Keratinocyte (primary cell): ENCODE results near the gene STRN4. TPM values are rescaled to one million over a fixed set of nuclear protein-coding genes. Genes with fewer than 3 reads are reported as not detected.

ENCODE experiments used
- DNase-seq: peaks from one replicate; pipeline ENCODE4 v3.0.0-alpha.2; 2011; ENCODE audit warnings: low read depth, missing footprints, low spot score
- FAIRE-seq: peaks from 2 replicates; lab custom pipeline; 2011; peaks lifted over from hg19 to GRCh38; lab: Jason Lieb, UNC
- H2AFZ ChIP-seq: 2 replicates; pipeline ENCODE4 v1.6.0; 2012; ENCODE audit warnings: low read length, control low read depth, inconsistent platforms; ENCODE audit not compliant: control insufficient read depth
- H3K27ac ChIP-seq: 2 replicates; pipeline ENCODE4 v1.5.1; 2011; ENCODE audit warnings: low read length; ENCODE audit not compliant: control insufficient read depth, insufficient read depth
- H3K27me3 ChIP-seq: 3 replicates; pipeline ENCODE4 v1.6.0; 2011; ENCODE audit warnings: low read length; ENCODE audit not compliant: control insufficient read depth, insufficient read depth; ENCODE audit errors: extremely low read depth
- H3K36me3 ChIP-seq, 2 experiments: 2 replicates in 1 of 2; 3 replicates in 1 of 2; pipeline ENCODE4 v1.5.1; 2011; ENCODE audit warnings: low read length in 2 of 2, mild to moderate bottlenecking in 1 of 2; ENCODE audit not compliant: control insufficient read depth in 2 of 2, insufficient read depth in 2 of 2; ENCODE audit errors: extremely low read depth in 1 of 2
- H3K4me1 ChIP-seq: 3 replicates; pipeline ENCODE4 v1.5.1; 2011; ENCODE audit warnings: low read length; ENCODE audit not compliant: control insufficient read depth, insufficient read depth; ENCODE audit errors: extremely low read depth
- H3K4me2 ChIP-seq: 3 replicates; pipeline ENCODE4 v1.6.0; 2011; ENCODE audit warnings: low read depth, low read length; ENCODE audit not compliant: control insufficient read depth, insufficient read depth; ENCODE audit errors: extremely low read depth
- H3K4me3 ChIP-seq, 3 experiments: fragments of 200-600 bp in 1 of 3; sonication (generic) in 1 of 3; 2 replicates in 2 of 3; 3 replicates in 1 of 3; pipeline ENCODE4 v1.5.1; 2011 to 2016; ENCODE audit warnings: low read length in 3 of 3, mild to moderate bottlenecking in 3 of 3, control low read depth in 2 of 3, inconsistent platforms in 1 of 3, low read depth in 1 of 3, mixed read lengths in 1 of 3, mixed run types in 1 of 3, moderate library complexity in 1 of 3; ENCODE audit not compliant: control insufficient read depth in 2 of 3, insufficient read depth in 2 of 3; ENCODE audit errors: extremely low read depth in 1 of 3
- H3K79me2 ChIP-seq: 2 replicates; pipeline ENCODE4 v1.6.0; 2012; ENCODE audit warnings: low read length; ENCODE audit not compliant: control insufficient read depth, insufficient read depth
- H3K9ac ChIP-seq: 3 replicates; pipeline ENCODE4 v1.6.0; 2011; ENCODE audit warnings: low read length; ENCODE audit not compliant: control insufficient read depth, insufficient read depth; ENCODE audit errors: extremely low read depth
- H3K9me1 ChIP-seq: 3 replicates; pipeline ENCODE4 v1.6.0; 2011; ENCODE audit warnings: low read length; ENCODE audit not compliant: control insufficient read depth, insufficient read depth; ENCODE audit errors: extremely low read depth
- H3K9me3 ChIP-seq: 2 replicates; pipeline ENCODE4 v1.5.1; 2012; ENCODE audit warnings: low read depth, low read length; ENCODE audit not compliant: control insufficient read depth
- H4K20me1 ChIP-seq: 3 replicates; pipeline ENCODE4 v1.6.0; 2011; ENCODE audit warnings: low read length; ENCODE audit not compliant: control insufficient read depth, insufficient read depth; ENCODE audit errors: extremely low read depth
- CTCF ChIP-seq, 3 experiments: IDR thresholded peaks in 1 of 3; conservative IDR thresholded peaks in 1 of 3; optimal IDR thresholded peaks in 1 of 3; 2 replicates in 2 of 3; 3 replicates in 1 of 3; pipeline versions ENCODE3 to v1.5.1; 2011; ENCODE audit warnings: low read length in 3 of 3, mild to moderate bottlenecking in 3 of 3, moderate library complexity in 2 of 3, control low read depth in 1 of 3, inconsistent platforms in 1 of 3; ENCODE audit not compliant: insufficient read depth in 2 of 3; ENCODE audit errors: extremely low read depth in 1 of 3
- EZH2 ChIP-seq: IDR thresholded peaks from one replicate; pipeline ENCODE4 v1.6.1; 2012; ENCODE audit warnings: inconsistent platforms, mild to moderate bottlenecking, low read length, moderate library complexity
- dilution Hi-C: fragments of 300-500 bp; cut with MboI; formaldehyde crosslinking; loops from one replicate; pipeline ENCODE4 v1.7.0; 2020; ENCODE audit warnings: low sequenced_read_pairs; ENCODE audit not compliant: extremely low pct_ligation_motif_present
- polyA plus RNA-seq, 5 experiments: library from polyadenylated mRNA; depleted of rRNA in 3 of 5; stranded (reverse) in 3 of 5; stranded (forward) in 1 of 5; unstranded in 1 of 5; fragments of >200 nt; gene quantifications; 1 replicate in 1 of 5; 2 replicates in 3 of 5; 3 replicates in 1 of 5; pipeline versions ENCODE4 v1.2.1 to v1.2.3, GENCODE V29; 2011 to 2012; ENCODE audit warnings: missing spikeins in 2 of 5, low read depth in 1 of 5, low replicate concordance in 1 of 5

Gene STRN4
- polyA plus RNA-seq, 1 donor (not counting 4 experiments of a cell fraction or from before 2014, with no cell fraction given): 37.3 TPM

- H3K4me3 ChIP-seq: no peak overlapping the region
- FAIRE-seq (no peak), DNase-seq (no peak)
- H3K79me2 ChIP-seq: no peaks in the 10 kb centered on the region
- H3K9me1 ChIP-seq: no peaks in the 10 kb centered on the region
- H3K9ac ChIP-seq: no peak overlapping the region
- TF ChIP-seq CTCF (optimal IDR thresholded peaks at IDR 0.05 in 1 of 3, IDR thresholded peaks at IDR 0.05 in 1 of 3, conservative IDR thresholded peaks at IDR 0.05 in 1 of 3; ENCODE audit: extremely low read depth in 1 of 3, insufficient read depth in 2 of 3, low read length in 3 of 3) (no peak), EZH2 (no peak)
- dilution Hi-C loops: no loop called here
- H2AFZ ChIP-seq: no peak overlapping the region
- H3K4me2 ChIP-seq: no peak overlapping the region
- H3K27ac ChIP-seq: no peak overlapping the region
- no peaks in the 10 kb centered on the region for H3K27me3 ChIP-seq
- H3K9me3 ChIP-seq: no peaks in the 10 kb centered on the region
- H4K20me1 ChIP-seq: peaks cover 6% of the 10 kb centered on the region
- no peaks in the 10 kb centered on the region for H3K4me1 ChIP-seq
- H3K36me3 ChIP-seq: peaks cover 46 to 47% of the 10 kb centered on the region in 2 experiments
Measured at GRCh38 chr19:46687438-46688145, 58.7 kb downstream of the STRN4 start.

- Histone ChIP-seq H2AFZ (no peak overlapping the region), H3K9me1 (no peaks in the 10 kb centered on the region), H3K4me3 (no peak overlapping the region), H3K9ac (no peak overlapping the region), H3K4me1 (no peaks in the 10 kb centered on the region), H3K27me3 (no peaks in the 10 kb centered on the region), H3K79me2 (no peaks in the 10 kb centered on the region), H3K9me3 (no peaks in the 10 kb centered on the region), H3K27ac (no peak overlapping the region), H3K36me3 (peaks cover 31 to 33% of the 10 kb centered on the region in 2 experiments), H4K20me1 (no peaks in the 10 kb centered on the region), H3K4me2 (no peak overlapping the region)
- dilution Hi-C loops: no loop called here
- DNase-seq (no peak), FAIRE-seq (no peak)
- TF ChIP-seq CTCF (optimal IDR thresholded peaks at IDR 0.05 in 1 of 3, IDR thresholded peaks at IDR 0.05 in 1 of 3, conservative IDR thresholded peaks at IDR 0.05 in 1 of 3; ENCODE audit: extremely low read depth in 1 of 3, insufficient read depth in 2 of 3, low read length in 3 of 3) (no peak), EZH2 (no peak)
Measured at GRCh38 chr19:46685189-46685588, 61.1 kb downstream of the STRN4 start.
